ENCODE data around the gene NFIC. TPM values are rescaled to one million over a fixed set of nuclear protein-coding genes. Genes with fewer than 3 reads are reported as not detected.

NFIC gene
- total RNA-seq = 10.5 and 14.4 TPM in 2 replicates

GRCh38 chr19:3365836-3366752 is at the start of gene NFIC:
Gene NFIC (plus strand): TSS chr19:3366583. CDS start chr19:3366637, 54 bp downstream.

DNA sequence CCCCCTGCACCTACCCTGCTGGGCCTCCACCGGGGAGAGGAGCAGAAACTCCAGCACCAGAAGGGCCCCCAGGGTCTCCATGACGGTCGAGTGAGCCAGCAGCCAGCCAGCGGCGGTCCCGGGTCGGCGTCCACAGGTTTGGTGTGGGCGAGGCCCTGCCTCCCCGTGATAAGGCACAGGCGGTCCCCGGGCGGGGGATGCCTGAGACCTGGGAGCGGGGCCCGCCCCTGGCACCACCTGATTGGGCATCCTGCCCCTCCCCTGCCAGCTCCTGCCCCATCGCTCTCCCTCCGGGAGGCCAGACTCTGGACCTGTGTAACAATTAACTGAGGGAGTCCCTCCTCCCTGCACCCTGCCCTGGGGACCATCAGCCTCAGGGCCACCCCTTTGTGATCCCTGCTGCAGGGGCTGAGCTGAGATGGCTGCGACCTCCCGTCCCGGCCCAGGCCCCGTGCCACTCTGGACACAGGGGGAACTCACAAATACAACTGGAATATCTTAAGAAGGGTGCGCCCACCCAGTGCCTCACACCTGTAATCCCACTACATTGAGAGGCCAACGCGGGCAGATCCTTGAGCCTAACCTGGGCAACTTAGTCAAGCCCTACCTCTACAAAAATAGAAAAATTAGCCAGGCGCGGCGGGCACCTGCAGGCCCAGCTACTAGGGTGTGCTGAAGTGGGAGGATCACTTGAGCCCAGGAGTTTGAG is 114.2 kb downstream of the NFIC start, which contains the start of gene SMIM24:
TSS of gene SMIM24 (minus strand) at position 143 of the 709 bp plus-strand sequence. CDS start at position 81, 62 bp downstream.

DNA sequence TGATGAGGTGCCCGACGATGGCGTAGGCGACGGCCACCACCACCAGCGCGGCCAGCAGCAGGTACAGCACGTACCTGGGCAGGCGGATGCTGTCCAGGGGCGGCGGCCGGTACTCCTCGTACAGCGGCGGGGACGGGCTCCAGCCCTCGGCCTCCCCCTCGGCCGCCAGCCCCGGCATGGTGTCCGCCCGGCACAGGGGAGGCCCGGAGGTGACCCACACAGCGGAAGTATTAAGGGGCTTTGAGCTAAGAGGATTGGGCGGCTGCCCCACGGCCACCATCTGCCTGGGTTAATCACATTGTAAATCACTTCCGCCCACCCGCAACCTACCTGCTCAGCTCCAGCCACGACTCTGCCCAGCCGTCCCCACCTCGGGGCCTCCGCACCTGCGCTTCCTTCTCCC is 116.8 kb downstream of the NFIC start, which contains the start of gene SMIM44:
TSS of gene SMIM44 (minus strand) at position 216 of the 403 bp plus-strand sequence. CDS start at position 178, 38 bp downstream.

DNA sequence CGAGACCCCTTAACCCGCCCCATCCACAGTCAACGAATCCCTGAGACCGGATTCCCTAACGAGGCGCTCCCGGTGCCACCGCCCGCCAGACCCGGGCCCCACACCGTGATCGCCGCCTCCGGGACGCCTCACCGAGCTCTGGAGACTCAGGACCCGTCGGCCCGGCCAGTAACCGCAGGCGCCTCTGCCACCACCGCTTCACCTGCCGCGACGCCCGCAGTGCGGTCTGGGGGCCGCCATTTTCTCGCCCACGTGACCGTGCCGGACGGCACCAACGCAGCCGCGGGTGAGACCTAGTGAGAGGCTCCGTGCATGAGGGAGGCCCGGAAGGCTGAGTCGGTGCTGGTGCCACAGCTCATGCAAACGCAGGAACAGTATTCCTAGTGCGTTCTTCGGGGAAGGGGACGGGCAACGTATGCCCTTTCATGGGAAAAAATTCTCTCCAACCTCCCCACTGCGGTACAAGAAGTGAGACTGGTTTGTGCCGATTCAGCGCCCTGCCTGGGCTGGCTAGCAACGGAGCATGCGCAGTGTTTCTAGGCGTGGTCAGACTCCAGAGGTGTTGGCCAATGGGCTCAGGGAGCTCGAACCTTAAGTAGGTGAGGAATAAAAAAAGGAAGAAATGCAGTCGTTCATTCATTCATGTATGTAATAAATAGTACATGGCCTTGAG is 134.2 kb downstream of the NFIC start, which contains the start of gene DOHH:
TSS of gene DOHH (minus strand) at position 246 of the 673 bp plus-strand sequence. CDS start 3,860 bp downstream, outside the sequence.

GRCh38 chr19:3505598-3506383 is 139.4 kb downstream of the NFIC start, which contains the start of gene FZR1:
Gene FZR1 (plus strand): TSS chr19:3506311. CDS start chr19:3522990, 16,679 bp downstream.

Other genes starting within 250 kb of the NFIC start
- 0.09 TPM in 1 of 2 replicates, not detected in the other for gene GNA15, start 230.6 kb upstream of the NFIC start, total RNA-seq
- gene S1PR4, start 187.8 kb upstream of the NFIC start, total RNA-seq = 0.87 and 0.95 TPM in 2 replicates
- gene NCLN, start 180.7 kb upstream of the NFIC start, total RNA-seq = 23.4 and 24.1 TPM in 2 replicates
- 0.11 TPM in 1 of 2 replicates, not detected in the other for gene CELF5, start 141.9 kb upstream of the NFIC start, total RNA-seq
- gene SMIM24, start 113.9 kb downstream of the NFIC start, total RNA-seq = not detected in 2 replicates
- gene SMIM44, start 116.9 kb downstream of the NFIC start, total RNA-seq = not detected in 2 replicates
- gene DOHH, start 134.1 kb downstream of the NFIC start, total RNA-seq = 6.6 and 9.5 TPM in 2 replicates
- 28.2 and 31.2 TPM in 2 replicates for gene FZR1, start 139.7 kb downstream of the NFIC start, total RNA-seq
- not detected in 2 replicates for gene TEKTIP1, start 172.6 kb downstream of the NFIC start, total RNA-seq
- gene MFSD12, start 191.0 kb downstream of the NFIC start, total RNA-seq = 46.9 and 60.1 TPM in 2 replicates
- 65.3 and 66.2 TPM in 2 replicates for gene HMG20B, start 206.4 kb downstream of the NFIC start, total RNA-seq
- gene GIPC3, start 218.9 kb downstream of the NFIC start, total RNA-seq = 1.1 and 1.2 TPM in 2 replicates
- gene TBXA2R, start 240.3 kb downstream of the NFIC start, total RNA-seq = 1.8 and 2.6 TPM in 2 replicates

All from dermis lymphatic vessel endothelial cell (primary cell).